GM21526 (cell line): ENCODE measurements around the gene HMX2.

Experiments
- ATAC-seq: cut with Tn5 transposase; IDR thresholded peaks from one replicate; pipeline ENCODE4 v1.9.1; 2021; ENCODE audit warnings: moderate library complexity; ENCODE audit not compliant: unreplicated experiment, low FRiP score

Gene HMX2

GRCh38 chr10:123136806-123137642 is 10.9 kb upstream of the HMX2 start:
- ATAC-seq: no peak

- ATAC-seq: no peak
Observed at GRCh38 chr10:123139165-123139520, 8.8 kb upstream of the HMX2 start.

- ATAC-seq: no peak
Observed at GRCh38 chr10:123139521-123140163, 8.3 kb upstream of the HMX2 start.

- no peak for ATAC-seq
Observed at GRCh38 chr10:123140164-123140982, 7.6 kb upstream of the HMX2 start.

- ATAC-seq: no peak
Observed at GRCh38 chr10:123140983-123141390, 6.9 kb upstream of the HMX2 start.

GRCh38 chr10:123141791-123142700 is 5.9 kb upstream of the HMX2 start:
- no peak for ATAC-seq

- ATAC-seq: no peak
Observed at GRCh38 chr10:123142701-123143161, 5.2 kb upstream of the HMX2 start.

- no peak for ATAC-seq
Observed at GRCh38 chr10:123143162-123143824, 4.6 kb upstream of the HMX2 start.

GRCh38 chr10:123143825-123144168 is 4.1 kb upstream of the HMX2 start:
- no peak for ATAC-seq

- no peak for ATAC-seq
Observed at GRCh38 chr10:123144697-123145541, 3.0 kb upstream of the HMX2 start.

- ATAC-seq: no peak
Observed at GRCh38 chr10:123145542-123146012, 2.4 kb upstream of the HMX2 start.

GRCh38 chr10:123146013-123146893 is 1.7 kb upstream of the HMX2 start:
- no peak for ATAC-seq

GRCh38 chr10:123146894-123147634 is 872 bp upstream of the HMX2 start:
- no peak for ATAC-seq

- ATAC-seq: no peak
Observed at GRCh38 chr10:123148414-123149161, 652 bp downstream of the HMX2 start.

- ATAC-seq: no peak
Observed at GRCh38 chr10:123149162-123149567, 1.2 kb downstream of the HMX2 start.

GRCh38 chr10:123149568-123150270 is 1.8 kb downstream of the HMX2 start:
- no peak for ATAC-seq
